GM21390 (cell line): ENCODE measurements around the gene TBL2.
"Not testable (repeated sequence)": the region's sequence is repeated elsewhere in the genome, so short reads cannot be mapped to it uniquely, and the experiment has no call there.

Experiments used
- ATAC-seq: cut with Tn5 transposase; IDR thresholded peaks from one replicate; pipeline ENCODE4 v1.9.1; 2021; ENCODE audit not compliant: unreplicated experiment

The TBL2 gene

DNA sequence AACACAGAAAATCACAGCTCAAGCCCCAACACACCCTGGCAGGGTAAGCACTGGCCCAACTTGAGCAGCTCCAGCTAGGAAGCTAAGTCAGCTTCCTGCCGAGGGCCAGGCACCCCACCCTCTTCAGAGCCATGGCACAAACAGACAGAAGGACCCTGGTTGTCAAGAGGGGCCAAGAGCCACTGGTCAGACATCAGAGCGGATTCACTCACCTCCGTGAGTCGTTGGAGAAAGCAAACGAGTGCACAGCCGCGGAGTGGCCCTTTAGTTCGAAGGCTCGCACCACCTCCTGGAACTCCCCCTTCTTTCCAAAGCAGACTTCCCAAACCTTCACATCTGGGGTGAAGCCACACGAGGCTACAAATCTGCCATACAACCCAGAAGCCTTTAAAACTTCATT is 7.4 kb downstream of the TBL2 start:
- no peak for ATAC-seq

DNA sequence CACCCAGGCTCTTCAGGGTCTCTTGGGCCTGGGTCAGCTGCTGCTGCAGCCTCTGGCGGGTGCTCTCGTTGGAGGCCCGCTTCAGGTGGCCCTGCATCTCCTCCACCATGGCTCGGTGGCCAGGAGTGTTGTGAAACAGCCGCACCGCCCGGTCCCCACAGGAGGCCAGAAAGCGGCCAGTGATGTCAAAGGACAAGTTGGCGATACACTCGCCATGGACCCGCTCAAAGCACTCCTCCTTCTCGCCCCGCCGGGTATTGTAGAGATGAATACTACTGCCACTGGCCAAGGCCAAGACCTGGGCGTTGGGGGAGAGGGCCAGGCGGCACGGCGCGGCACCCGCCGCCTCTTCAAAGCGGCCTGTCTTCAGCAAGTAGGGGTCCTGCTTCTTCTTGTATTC is 7.9 kb downstream of the TBL2 start:
- ATAC-seq = no peak

DNA sequence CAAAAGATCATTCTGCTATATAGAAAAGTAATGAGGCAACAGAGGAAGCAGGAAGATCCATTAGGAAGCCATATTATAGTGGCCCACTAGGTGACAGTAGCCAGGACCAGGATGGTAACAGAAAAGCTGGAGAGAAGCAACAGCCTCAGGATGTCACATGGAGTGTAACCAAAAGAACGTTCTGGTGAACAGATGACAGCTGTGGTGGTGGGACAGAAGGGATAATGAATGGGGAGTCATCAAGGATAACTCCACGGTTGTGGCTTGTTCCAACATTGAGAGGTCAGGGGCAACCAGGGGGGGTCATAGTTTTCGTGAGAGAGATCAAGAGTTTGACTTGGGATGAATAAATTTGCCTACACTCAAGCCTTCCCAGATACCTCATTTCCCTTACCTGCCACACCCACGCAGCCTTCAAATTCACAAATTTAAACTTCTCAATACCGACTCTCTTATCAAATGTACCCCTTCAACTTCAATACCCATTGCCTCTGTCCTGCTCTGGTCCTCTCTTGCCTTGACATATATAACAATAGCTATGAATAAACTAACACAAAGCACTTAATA is 9.3 kb downstream of the TBL2 start:
- no peak for ATAC-seq

DNA sequence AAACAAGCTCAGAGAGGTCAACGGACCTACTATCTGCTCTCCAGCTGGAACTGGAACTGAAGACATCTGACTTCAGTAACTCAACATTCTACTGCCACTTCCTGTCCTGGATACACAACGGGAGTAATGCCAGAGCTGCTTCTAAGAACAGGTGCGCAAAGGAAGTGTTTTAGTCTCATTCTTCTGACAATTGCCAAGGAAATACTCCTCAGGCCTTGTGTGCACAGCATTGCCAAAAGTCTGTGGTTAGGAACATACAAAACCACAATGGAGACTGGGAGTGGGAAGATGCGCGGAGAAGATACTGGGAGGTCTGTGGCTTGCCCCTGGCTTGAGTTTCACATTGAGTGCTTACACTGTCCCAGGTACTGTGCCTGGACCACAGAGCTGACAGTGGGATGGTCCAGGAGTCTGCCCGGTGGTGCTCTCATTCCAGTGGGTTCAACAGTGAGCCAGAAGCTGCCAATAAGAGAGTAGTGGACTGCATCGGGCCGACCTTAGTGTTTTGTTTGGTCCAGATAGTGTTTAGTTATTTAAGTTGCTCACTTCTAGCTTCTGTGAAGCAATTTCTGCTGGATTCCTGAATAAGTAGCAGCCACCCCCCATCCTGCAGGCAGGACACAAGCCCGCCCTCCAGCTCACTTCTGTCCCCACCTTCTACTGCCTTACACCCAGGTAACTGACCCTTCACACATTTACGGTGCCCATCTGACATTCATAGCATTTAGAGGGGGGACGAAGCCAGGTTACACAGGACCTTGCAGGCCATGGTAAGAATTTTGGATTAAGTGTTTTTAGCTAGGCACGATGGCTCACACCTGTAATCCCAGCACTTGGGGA is 10.3 kb downstream of the TBL2 start:
- no peak for ATAC-seq

DNA sequence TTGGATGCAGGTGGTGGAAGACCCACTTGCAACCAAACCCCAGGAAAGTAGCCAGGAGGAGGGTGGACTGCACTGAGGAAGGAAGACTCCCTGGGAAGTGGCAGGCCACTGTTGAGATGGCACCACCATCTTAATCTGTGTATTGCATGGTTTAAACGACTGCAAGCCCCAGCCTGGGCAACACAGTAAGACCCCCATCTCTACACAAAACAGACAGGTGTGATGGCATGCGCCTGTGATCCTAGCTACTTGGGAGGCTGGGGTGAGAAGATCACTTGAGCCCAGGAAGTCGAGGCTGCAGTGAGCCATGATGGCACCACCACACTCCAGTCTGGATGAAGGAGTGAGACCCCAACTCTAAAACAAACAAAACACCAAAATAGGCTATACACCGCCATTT is 11.2 kb downstream of the TBL2 start:
- no peak for ATAC-seq

DNA sequence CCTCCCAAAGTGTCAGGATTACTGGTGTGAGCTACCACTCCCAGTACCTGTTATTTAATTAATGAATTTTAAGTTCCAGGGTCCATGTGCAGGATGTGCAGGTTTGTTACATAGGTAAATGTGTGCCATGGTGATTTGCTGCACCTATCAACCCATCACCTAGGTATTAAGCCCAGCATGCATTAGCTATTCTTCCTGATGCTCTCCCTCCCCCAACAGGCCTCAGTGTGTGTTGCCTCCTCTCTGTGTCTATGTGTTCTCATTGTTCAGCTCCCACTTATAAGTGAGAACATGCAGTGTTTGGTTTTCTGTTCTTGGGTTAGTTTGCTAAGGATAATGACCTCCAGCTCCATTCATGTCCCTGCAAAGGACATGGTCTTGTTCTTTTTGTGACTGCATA is 11.9 kb downstream of the TBL2 start:
- not testable (repeated sequence) for ATAC-seq

GRCh38 chr7:73565675-73566340 is 12.6 kb downstream of the TBL2 start:
- no peak for ATAC-seq

- ATAC-seq = no peak
Measured at GRCh38 chr7:73560109-73560835, 18.1 kb downstream of the TBL2 start.

- peak; percentile 45 for ATAC-seq
Measured at GRCh38 chr7:73557397-73558257, 20.8 kb downstream of the TBL2 start, which contains the start of gene BCL7B. Gene BCL7B, minus strand, starts transcription at chr7:73557690. Its CDS starts 112 bp downstream, at chr7:73557578.

DNA sequence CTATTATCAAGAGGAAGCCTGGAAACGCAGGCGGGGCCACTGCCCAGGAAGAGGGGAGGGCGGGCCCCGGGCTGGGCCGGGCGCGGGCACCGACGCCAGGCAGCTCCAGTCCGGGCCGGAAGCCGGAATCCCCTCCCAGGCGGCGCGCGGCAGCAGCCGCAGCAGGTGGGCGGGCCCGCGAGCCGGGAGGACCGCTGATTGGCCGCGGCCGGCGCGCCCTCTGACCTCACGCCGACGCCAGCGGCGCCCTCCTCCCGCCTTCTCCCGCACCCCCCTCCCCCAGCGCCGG is 21.3 kb downstream of the TBL2 start:
- peak; percentile 81 for ATAC-seq

GRCh38 chr7:73556208-73557107 is 21.9 kb downstream of the TBL2 start:
- no peak for ATAC-seq

DNA sequence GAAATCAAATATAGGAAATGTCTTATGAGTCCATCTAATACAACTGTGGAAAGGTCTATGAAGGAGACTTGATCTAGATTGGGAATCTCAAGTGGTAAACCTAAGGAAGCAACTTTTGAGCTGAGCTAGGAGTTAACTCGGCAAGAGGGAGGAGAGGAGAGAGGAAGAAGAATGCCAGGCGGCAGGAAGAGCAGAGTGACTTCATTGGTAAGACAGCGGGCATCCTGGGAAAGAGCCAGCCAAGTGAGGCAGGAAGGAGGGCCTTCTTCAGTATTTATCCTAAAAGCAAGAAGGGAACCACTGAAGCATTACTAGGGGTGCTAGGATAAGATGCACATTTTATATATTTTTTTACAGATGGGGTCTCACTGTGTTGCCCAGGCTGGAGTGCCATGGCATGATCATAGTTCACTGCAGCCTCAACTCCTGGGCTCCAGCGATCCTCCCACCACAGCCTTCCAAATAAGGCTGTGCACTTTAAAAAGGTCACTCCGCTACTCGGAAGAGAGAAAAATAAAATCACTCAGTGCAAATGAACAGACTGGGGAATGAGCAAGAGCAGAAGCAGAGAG is 22.9 kb downstream of the TBL2 start:
- ATAC-seq = no peak

- not testable (repeated sequence) for ATAC-seq
Measured at GRCh38 chr7:73550093-73550492, 28.3 kb downstream of the TBL2 start.

DNA sequence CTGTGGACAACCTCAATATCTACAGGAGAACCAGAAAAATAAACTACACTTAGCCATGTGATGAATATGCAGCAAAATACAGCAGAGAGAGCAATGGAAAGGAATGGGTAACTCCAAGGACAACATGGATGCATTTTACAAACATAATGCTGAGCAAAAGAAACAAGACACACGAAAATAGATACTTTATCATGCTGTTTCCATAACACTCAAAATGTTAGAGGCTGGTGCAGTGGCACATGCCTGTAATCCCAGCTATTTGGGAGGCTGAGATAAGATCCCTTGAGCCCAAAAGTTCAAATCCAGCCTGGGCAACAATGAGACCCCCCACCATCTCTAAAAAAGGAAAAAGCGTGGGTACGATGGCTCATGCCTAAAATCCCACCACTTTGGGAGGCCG is 29.2 kb downstream of the TBL2 start:
- no peak for ATAC-seq

GRCh38 chr7:73547841-73548240 is 30.5 kb downstream of the TBL2 start:
- no peak for ATAC-seq

- no peak for ATAC-seq
Measured at GRCh38 chr7:73544678-73545077, 33.7 kb downstream of the TBL2 start.

DNA sequence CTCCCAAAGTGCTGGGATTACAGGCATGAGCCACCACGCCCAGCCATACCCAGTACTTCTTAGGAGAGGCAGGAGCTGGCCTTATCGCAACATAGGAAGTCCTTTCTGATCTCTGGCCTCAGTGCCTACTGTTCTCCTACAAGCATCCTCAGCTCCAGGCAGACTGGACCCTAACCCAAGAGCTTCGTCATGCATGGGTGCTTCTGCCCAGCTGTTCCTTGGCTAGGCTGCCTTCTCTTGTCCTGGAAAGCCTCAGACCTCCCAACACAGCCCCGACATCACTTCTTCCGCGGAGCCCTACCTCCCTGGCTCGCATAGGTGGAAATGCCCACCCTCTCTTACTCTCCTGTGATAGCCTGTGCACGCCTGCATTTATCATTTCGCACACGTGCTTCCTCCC is 36.7 kb downstream of the TBL2 start:
- no peak for ATAC-seq

DNA sequence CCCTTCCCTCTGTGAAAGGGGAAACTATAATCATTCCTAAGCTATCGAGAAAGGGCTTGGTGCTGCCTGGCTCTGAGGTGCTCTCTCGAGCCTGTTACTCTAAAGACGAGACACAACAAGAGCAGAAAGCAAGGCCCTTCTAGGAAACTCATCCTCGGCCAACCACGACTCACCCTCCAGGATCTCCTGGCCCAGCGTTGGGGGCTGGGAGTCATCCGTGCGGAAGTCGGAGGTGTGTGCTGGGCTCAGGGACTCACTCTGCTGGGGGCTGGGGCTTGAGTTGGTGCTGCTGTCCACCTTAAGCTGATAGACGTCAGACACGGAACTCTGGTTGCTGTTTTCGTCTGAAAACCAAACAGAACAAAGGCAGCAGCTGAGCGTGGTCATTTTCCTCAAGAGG is 38.7 kb downstream of the TBL2 start:
- ATAC-seq = no peak

DNA sequence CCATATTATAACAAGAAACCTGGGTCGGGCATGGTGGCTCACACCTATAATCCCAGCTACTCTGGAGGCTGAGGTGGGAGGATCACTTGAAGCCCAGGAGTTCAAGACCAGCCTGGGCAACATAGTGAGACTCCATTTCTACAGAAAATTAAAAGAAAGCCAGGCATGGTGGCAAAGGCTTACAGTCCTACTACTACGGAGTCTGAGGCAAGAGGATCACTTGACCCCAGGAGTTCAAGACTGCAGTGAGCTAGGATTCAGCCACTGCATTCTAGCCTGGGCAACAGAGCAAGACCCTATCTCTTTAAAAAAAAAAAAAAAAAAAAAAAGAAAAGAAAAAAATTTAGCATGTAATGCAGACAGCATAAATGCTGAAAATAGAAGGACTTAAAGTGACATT is 39.9 kb downstream of the TBL2 start:
- ATAC-seq = not testable (repeated sequence)
